ENCODE data around the gene C1orf159.

GRCh38 chr1:1130206-1131120 lies 14.6 kb upstream of the C1orf159 start:
- TF ChIP-seq CTCF (IDR thresholded peaks at IDR 0.05; ENCODE audit: borderline replicate concordance, extremely low read depth, low read length, poor library complexity, severe bottlenecking), result no peak
- TF ChIP-seq EZH2 (IDR thresholded peaks at IDR 0.05; ENCODE audit: borderline replicate concordance, low read depth, low read length, severe bottlenecking), result no peak

Measured in DND-41 (cell line).